Fibroblast of mammary gland (primary cell): ENCODE results near the gene FBLN2.
"Not testable (repeated sequence)": the region's sequence is repeated elsewhere in the genome, so short reads cannot be mapped to it uniquely, and the experiment has no call there.

ENCODE experiments used
- DNase-seq: peaks from one replicate; pipeline ENCODE4 v3.0.0-alpha.2; 2010; ENCODE audit warnings: low read depth
- H3K4me3 ChIP-seq: 2 replicates; pipeline ENCODE4 v1.5.1; 2011; ENCODE audit warnings: low read depth, mild to moderate bottlenecking, low read length, moderate library complexity; ENCODE audit not compliant: control insufficient read depth
- CTCF ChIP-seq: conservative IDR thresholded peaks from 2 replicates; pipeline ENCODE4 v1.5.1; 2011; ENCODE audit warnings: low read depth, low read length, inconsistent platforms; ENCODE audit not compliant: control insufficient read depth, insufficient read depth

The FBLN2 gene

GRCh38 chr3:13519006-13519791 is 29.7 kb upstream of the FBLN2 start:
- DNase-seq = no peak
- TF ChIP-seq CTCF = no peak
- H3K4me3 ChIP-seq = no peak overlapping the region

GRCh38 chr3:13520326-13520880 is 28.5 kb upstream of the FBLN2 start:
- H3K4me3 ChIP-seq = no peak overlapping the region
- TF ChIP-seq CTCF = no peak

GRCh38 chr3:13521309-13521708 is 27.6 kb upstream of the FBLN2 start:
- H3K4me3 ChIP-seq = no peak overlapping the region
- TF ChIP-seq CTCF = no peak
- DNase-seq = no peak

More at GRCh38 chr3:13520326-13520880, 28.5 kb upstream of the FBLN2 start:
- DNase-seq = no peak

GRCh38 chr3:13521749-13522148 is 27.2 kb upstream of the FBLN2 start:
- H3K4me3 ChIP-seq, DNase-seq: not testable (repeated sequence)

GRCh38 chr3:13522236-13522635 is 26.7 kb upstream of the FBLN2 start:
- no peak for DNase-seq
- no peak for TF ChIP-seq CTCF
- H3K4me3 ChIP-seq = no peak overlapping the region

- DNase-seq = peak; percentile 88
- H3K4me3 ChIP-seq = no peak overlapping the region
- TF ChIP-seq CTCF = no peak
Measured at GRCh38 chr3:13524979-13525669, 23.8 kb upstream of the FBLN2 start.
